Measurements from ENCODE around the gene ATP13A4. TPM values are rescaled to one million over a fixed set of nuclear protein-coding genes. Genes with fewer than 3 reads are reported as not detected.
A peak's percentile ranks its signal among the peaks of the same experiment; 100 is the strongest.

The ATP13A4 gene
- polyA plus RNA-seq, 3 donors: 0.72 to 1.2 (median 1.2) TPM

GRCh38 chr3:193446965-193447602 is 107.6 kb downstream of the ATP13A4 start:
- no peak for DNase-seq (ENCODE audit: extremely low read depth in 1 of 11, low read depth in 9 of 11, low spot score in 4 of 11)

DNA sequence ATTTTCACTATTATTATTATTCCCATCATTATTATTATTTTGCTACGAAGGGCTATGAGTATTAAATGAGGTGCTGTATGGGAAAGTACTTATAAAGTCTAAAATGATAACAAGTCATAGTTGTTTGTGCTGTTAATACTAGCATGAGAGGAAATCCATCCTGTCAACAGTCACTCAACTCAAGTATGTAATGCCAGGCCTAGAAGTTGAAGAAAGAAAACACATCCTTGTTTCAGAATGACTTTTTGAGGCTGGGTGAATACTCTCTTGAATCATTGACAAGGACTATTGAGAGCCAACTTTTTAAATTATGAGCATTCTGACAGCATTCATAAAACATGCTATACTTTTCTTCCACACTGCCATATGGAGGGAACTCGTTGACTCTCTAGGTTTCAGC is 115.3 kb downstream of the ATP13A4 start:
- DNase-seq (ENCODE audit: extremely low read depth in 1 of 11, low read depth in 9 of 11, low spot score in 4 of 11): no peak

GRCh38 chr3:193418576-193419373 is 135.9 kb downstream of the ATP13A4 start:
- no peak for DNase-seq (ENCODE audit: extremely low read depth in 1 of 11, low read depth in 9 of 11, low spot score in 4 of 11)

DNA sequence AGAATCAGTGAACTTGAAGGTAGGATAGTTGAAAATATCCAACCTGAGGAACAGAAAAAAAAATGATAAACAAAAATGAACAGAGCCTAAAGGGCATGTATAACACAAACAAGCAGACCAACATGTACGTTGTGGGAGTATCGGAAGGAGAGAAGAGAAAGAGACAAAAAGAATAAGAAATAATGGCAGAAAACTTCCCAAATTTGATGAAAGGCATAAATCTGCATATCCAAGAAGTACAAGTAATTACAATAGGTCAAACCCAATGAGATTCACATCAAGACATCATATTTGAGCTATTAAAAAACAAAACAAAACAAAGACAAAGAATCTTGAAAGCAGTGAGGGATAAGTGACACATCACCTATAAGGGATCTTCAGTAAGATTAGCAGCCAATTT is 138.1 kb downstream of the ATP13A4 start:
- no peak for DNase-seq (ENCODE audit: extremely low read depth in 1 of 11, low read depth in 9 of 11, low spot score in 4 of 11)

GRCh38 chr3:193407688-193408087 is 147.0 kb downstream of the ATP13A4 start:
- DNase-seq (ENCODE audit: extremely low read depth in 1 of 11, low read depth in 9 of 11, low spot score in 4 of 11): no peak

DNA sequence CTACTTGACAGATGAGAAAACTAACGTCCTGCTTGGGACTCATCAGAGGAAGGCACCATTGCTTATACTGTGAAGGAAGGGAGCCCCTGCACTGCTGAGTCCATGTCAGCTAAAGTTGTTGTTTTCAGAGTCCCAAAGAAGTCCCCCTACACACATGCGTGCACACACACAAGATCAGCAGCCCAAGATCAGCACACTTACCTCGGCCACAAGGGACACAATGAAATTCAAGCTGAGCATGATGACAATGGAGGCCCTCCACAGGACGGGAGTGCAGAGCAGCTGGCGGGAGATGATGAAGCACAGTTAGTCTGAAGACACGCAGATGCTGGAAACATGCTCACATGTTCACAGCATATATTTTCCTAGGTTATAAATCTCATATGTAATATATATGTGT is 147.6 kb downstream of the ATP13A4 start:
- DNase-seq (ENCODE audit: extremely low read depth in 1 of 11, low read depth in 9 of 11, low spot score in 4 of 11): no peak

DNA sequence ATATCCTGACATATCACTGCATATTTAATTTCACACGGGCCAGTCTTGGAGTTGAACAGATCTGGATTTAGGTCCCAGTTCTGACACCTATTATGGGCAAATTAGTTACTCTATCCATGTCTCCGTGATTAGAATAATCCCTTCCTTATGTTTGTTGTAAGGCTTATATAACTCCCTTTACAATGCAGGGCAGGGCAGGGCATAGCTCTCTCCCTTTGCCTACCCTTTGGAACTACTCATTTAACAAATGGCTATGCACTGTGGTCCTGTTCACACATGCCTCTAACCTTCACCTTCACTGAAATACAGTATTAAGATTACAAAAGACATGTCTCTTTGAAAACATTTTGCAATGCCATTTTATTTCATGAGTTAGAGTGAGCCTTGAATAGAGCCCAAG is 151.4 kb downstream of the ATP13A4 start:
- no peak for DNase-seq (ENCODE audit: extremely low read depth in 1 of 11, low read depth in 9 of 11, low spot score in 4 of 11)

DNA sequence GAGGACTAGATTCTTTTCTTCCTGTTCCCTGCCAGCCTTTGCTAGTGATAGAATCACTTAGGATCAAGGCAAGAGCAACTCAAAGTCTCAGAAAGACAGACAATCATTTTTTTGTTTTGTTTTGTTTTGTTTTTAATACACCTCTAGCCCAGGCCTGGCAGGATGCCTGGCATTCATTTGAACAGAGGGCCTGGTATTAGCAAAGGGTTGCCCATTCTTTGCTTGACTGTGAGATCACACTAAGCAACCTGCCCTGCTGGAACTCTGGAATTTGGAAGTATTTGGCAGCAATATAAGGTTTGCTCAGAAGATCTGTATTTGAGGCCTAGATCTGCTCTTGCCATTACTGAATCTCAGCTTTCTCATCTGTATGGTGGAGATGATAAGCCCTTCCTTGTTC is 154.4 kb downstream of the ATP13A4 start:
- DNase-seq (ENCODE audit: extremely low read depth in 1 of 11, low read depth in 9 of 11, low spot score in 4 of 11): no peak

- DNase-seq (ENCODE audit: extremely low read depth in 1 of 11, low read depth in 9 of 11, low spot score in 4 of 11): no peak
These were observed 158.0 kb downstream of the ATP13A4 start for GRCh38 chr3:193396451-193397244.

DNA sequence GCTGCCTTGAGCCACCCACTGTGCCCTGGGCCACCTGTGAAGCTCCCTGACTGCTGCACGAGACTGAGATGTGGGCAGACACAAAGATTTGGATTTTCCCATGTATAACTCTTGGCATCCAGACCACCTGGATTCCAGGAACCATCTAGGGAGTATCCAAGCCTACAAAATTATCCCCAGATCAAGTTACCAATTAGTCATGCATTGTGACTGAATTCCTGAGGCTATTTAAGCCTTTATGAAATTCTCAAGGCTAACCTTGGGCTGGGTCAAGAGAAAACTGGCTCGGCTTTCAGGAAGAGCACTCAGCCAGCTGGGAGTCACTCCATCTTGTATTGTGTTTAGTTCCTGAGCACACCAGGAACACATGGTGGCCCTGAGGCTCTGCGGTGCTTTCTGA is 162.8 kb downstream of the ATP13A4 start:
- peak; percentile 3 to 67 (median 29) for DNase-seq (ENCODE audit: extremely low read depth in 1 of 11, low read depth in 9 of 11, low spot score in 4 of 11)

- no peak for DNase-seq (ENCODE audit: extremely low read depth in 1 of 11, low read depth in 9 of 11, low spot score in 4 of 11)
These were observed 165.4 kb downstream of the ATP13A4 start for GRCh38 chr3:193389335-193389734.

GRCh38 chr3:193388361-193388760 is 166.3 kb downstream of the ATP13A4 start:
- no peak for DNase-seq (ENCODE audit: extremely low read depth in 1 of 11, low read depth in 9 of 11, low spot score in 4 of 11)

- DNase-seq (ENCODE audit: extremely low read depth in 1 of 11, low read depth in 9 of 11, low spot score in 4 of 11): no peak
These were observed 167.1 kb downstream of the ATP13A4 start for GRCh38 chr3:193387596-193387995.

- no peak for DNase-seq (ENCODE audit: extremely low read depth in 1 of 11, low read depth in 9 of 11, low spot score in 4 of 11)
These were observed 176.0 kb downstream of the ATP13A4 start, which contains the start of gene ATP13A5 for GRCh38 chr3:193378706-193379105. ATP13A5 (minus strand) TSS chr3:193378753; CDS start chr3:193378725, 28 bp downstream.

DNA sequence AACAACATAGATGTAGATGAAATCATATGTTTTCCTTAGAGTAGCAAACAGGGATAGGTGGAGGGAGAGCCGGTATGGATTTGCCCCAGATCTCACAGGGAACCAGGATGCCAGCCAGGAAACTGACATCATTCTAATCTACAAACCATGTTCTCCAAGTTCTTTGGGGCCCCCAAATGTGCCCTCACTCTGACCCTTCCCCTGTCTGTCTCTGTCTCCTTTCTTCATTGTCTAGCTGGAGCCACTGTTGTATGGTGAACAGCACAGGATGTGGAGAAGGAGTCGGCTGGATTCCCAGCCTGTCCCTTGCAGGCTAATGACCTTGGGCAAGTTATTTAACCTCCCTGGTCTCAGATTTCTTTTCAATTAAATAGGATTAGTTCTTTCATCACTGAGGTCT is 177.1 kb downstream of the ATP13A4 start:
- DNase-seq (ENCODE audit: extremely low read depth in 1 of 11, low read depth in 9 of 11, low spot score in 4 of 11): no peak

DNA sequence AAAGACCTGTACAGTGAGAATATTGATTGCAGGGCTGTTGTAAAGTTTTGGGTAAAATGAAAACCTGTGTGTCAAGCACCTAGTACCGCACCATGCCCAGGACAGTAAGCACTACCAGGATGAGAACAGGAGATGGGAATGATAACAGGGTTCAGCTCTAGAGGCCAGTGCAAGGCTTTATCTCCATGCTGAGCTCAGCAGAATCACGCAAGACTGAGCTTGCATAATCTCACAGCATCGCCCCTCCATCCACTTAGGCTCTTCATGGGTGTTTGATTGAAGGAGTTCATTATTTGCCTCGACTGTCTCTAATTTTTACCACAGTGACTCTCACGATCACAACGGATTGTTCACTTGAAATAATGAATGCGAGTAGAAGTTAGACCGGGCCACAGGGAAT is 179.1 kb downstream of the ATP13A4 start:
- DNase-seq (ENCODE audit: extremely low read depth in 1 of 11, low read depth in 9 of 11, low spot score in 4 of 11): no peak

GRCh38 chr3:193372783-193373182 is 181.9 kb downstream of the ATP13A4 start:
- DNase-seq (ENCODE audit: extremely low read depth in 1 of 11, low read depth in 9 of 11, low spot score in 4 of 11): no peak

DNA sequence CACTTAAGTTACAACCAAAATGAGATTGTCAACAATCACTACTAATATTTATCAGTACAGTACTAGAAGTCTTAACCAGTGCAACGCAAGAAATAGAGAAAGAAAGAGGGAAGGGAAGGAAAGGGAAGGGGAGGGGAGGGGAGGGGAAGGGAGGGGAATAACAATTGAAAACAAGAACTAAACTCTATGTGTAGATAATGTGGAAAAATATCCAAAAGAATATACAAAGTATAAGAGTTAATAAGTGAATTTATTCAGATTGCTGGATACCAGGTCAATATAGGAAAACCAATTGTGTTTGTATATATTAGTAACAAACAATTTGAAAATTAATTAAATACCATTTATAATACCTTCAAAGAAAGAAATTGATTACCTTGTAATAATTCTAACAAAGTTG is 186.8 kb downstream of the ATP13A4 start:
- DNase-seq (ENCODE audit: extremely low read depth in 1 of 11, low read depth in 9 of 11, low spot score in 4 of 11): no peak

- no peak for DNase-seq (ENCODE audit: extremely low read depth in 1 of 11, low read depth in 9 of 11, low spot score in 4 of 11)
These were observed 197.4 kb downstream of the ATP13A4 start for GRCh38 chr3:193357291-193357690.

GRCh38 chr3:193354423-193354822 is 200.3 kb downstream of the ATP13A4 start:
- no peak for DNase-seq (ENCODE audit: extremely low read depth in 1 of 11, low read depth in 9 of 11, low spot score in 4 of 11)

All from renal cortex interstitium (tissue), 11 donors.